ENCODE measurements around the gene DCAF4. TPM values are rescaled to one million over a fixed set of nuclear protein-coding genes. Genes with fewer than 3 reads are reported as not detected.

DCAF4 gene
- total and polyA plus RNA-seq, 12 donors, result 7.6 to 19.3 (median 15.2) TPM

- Histone ChIP-seq H3K9me3 (replicated peaks in 1 of 3) (no peaks in the 10 kb centered on the region), H3K36me3 (replicated peaks in 1 of 2) (no peaks in the 10 kb centered on the region), H3K27ac (peak overlapping the region in 1 of 5 donors; percentile 7), H3K27me3 (no peaks in the 10 kb centered on the region), H3K4me1 (replicated peaks in 1 of 2) (peaks cover 9 to 10% of the 10 kb centered on the region in 2 donors), H3K4me3 (no peak overlapping the region)
- TF ChIP-seq POLR2A (IDR thresholded peaks at IDR 0.05), result no peak
- TF ChIP-seq, protein P1, sequence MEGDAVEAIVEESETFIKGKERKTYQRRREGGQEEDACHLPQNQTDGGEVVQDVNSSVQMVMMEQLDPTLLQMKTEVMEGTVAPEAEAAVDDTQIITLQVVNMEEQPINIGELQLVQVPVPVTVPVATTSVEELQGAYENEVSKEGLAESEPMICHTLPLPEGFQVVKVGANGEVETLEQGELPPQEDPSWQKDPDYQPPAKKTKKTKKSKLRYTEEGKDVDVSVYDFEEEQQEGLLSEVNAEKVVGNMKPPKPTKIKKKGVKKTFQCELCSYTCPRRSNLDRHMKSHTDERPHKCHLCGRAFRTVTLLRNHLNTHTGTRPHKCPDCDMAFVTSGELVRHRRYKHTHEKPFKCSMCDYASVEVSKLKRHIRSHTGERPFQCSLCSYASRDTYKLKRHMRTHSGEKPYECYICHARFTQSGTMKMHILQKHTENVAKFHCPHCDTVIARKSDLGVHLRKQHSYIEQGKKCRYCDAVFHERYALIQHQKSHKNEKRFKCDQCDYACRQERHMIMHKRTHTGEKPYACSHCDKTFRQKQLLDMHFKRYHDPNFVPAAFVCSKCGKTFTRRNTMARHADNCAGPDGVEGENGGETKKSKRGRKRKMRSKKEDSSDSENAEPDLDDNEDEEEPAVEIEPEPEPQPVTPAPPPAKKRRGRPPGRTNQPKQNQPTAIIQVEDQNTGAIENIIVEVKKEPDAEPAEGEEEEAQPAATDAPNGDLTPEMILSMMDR (IDR thresholded peaks at IDR 0.05), result no peak
- no peak for DNase-seq
- 88 to 95% (median 91%) methylated on average over 5 of the region's 5 CpGs for WGBS, 4 donors
- intact Hi-C loops (cut with DNase I), result no loop called here
Observed at GRCh38 chr14:73007835-73008234, 81.6 kb downstream of the DCAF4 start.

DNA sequence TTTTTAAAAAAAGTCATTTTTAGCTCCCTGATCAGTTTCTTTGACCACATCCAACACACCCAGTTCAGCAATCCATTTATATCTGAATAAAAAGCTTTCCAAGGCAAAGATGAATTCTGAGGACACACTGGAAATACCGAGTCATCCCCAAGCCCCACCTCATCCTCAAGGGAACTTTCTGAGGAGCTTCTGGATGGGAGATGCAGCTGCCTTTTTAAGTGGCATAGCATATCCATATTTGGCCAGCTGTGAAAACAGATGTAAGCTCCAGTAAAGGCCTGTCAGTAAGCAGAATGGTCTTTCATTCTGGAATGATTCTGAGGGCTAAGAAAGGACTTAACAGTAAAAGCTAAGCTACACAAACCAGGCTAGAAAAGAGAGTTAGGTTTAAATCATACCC is 82.2 kb downstream of the DCAF4 start:
- intact Hi-C loops (cut with DNase I), result no loop called here
- peak in 1 of 7 donors; percentile 24 for DNase-seq
- Histone ChIP-seq H3K27ac (peak overlapping the region in 2 of 5 donors; percentile 7 to 17), H3K36me3 (replicated peaks in 1 of 2) (no peaks in the 10 kb centered on the region), H3K27me3 (no peaks in the 10 kb centered on the region), H3K4me3 (no peak overlapping the region), H3K9me3 (replicated peaks in 1 of 3) (no peaks in the 10 kb centered on the region), H3K4me1 (replicated peaks in 1 of 2) (peaks cover 7 to 10% of the 10 kb centered on the region in 2 donors)
- 36 to 63% (median 42%) methylated on average over 1 of the region's 1 CpG for WGBS, 4 donors
- no peak for TF ChIP-seq POLR2A (IDR thresholded peaks at IDR 0.05)
- TF ChIP-seq, protein P1 (IDR thresholded peaks at IDR 0.05), result no peak

Other genes with a start within 250 kb of the DCAF4 start
- gene DPF3, start 32.4 kb upstream of the DCAF4 start, total RNA-seq, result 1 to 10 TPM in 8 of 9 donors, under 1 TPM in 1; 0.97 to 6.0 (median 2.9) TPM
- gene DPF3, start 32.4 kb upstream of the DCAF4 start, polyA plus RNA-seq, result 1 to 10 TPM in 2 of 3 donors, under 1 TPM in 1; 0.91 to 4.6 (median 2.8) TPM
- gene ZFYVE1, start 100.6 kb downstream of the DCAF4 start, total RNA-seq, result 10 to 100 TPM; 18.8 to 41.3 (median 30.9) TPM
- 10 to 100 TPM in 1 of 3 donors, 1 to 10 TPM in 2; 8.2 to 21.6 (median 9.4) TPM for gene ZFYVE1, start 100.6 kb downstream of the DCAF4 start, polyA plus RNA-seq
- gene RBM25, start 132.1 kb downstream of the DCAF4 start, total RNA-seq, result 10 to 100 TPM; 14.7 to 57.7 (median 45.2) TPM
- 10 to 100 TPM; 56.5 to 95.4 (median 66.7) TPM for gene RBM25, start 132.1 kb downstream of the DCAF4 start, polyA plus RNA-seq
- 10 to 100 TPM; 43.2 to 83.8 (median 53.0) TPM for gene PSEN1, start 210.0 kb downstream of the DCAF4 start, total RNA-seq
- gene PSEN1, start 210.0 kb downstream of the DCAF4 start, polyA plus RNA-seq, result 10 to 100 TPM; 15.7 to 55.5 (median 25.4) TPM

Measured in adrenal gland (tissue), 12 donors.